Measurements from ENCODE around the gene PTPN9. TPM values are rescaled to one million over a fixed set of nuclear protein-coding genes. Genes with fewer than 3 reads are reported as not detected.

PTPN9 gene
- total and polyA plus RNA-seq, 2 of the 13 experiments (the other 11 are each of a cell fraction or from before 2014, with no cell fraction given), result 16.6 to 19.9 TPM

DNA sequence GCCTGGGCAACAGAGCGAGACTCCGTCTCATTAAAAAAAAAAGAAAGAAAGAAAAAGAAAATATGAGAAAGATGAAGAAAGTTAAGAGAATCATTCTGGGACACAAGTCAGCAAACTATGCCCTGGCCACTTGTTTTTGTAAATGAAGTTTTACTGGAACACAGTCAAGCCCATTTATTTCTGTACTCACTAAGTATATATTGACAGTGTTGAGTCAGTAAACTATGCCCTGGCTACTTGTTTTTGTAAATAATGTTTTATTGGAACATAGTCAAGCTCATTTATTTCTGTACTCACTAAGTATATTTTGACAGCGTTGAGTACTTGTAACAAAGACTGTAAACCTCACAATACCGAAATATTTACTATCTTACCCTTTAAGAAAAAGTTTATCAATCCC lies 85.4 kb downstream of the PTPN9 start:
- peaks cover 4 to 9% of the 10 kb centered on the region in 2 experiments; a peak in 2 of 5 replicates for H3K36me3 ChIP-seq (replicated peaks in 1 of 2; ENCODE audit: control insufficient read depth in 1 of 2, insufficient read depth in 2 of 2, low read length in 2 of 2)
- no peaks in the 10 kb centered on the region for H3K27me3 ChIP-seq (ENCODE audit: control insufficient read depth in 1 of 2, insufficient read depth in 2 of 2, low read length in 2 of 2)
- BruUV-seq (replicated peaks), result no TSS peak
- H2AFZ ChIP-seq (ENCODE audit: low read length), result no peak overlapping the region
- no peaks in the 10 kb centered on the region for H3K9me3 ChIP-seq (ENCODE audit: low read length)
- no peaks in the 10 kb centered on the region for H4K20me1 ChIP-seq (ENCODE audit: insufficient read depth, low read length)
- no peak overlapping the region for H3K4me3 ChIP-seq (replicated peaks in 1 of 3; ENCODE audit: insufficient read depth in 1 of 3, low read depth in 2 of 3, low read length in 3 of 3)
- intact Hi-C loops (cut with micrococcal nuclease; ENCODE audit: unreplicated experiment) (no loop called here), in situ Hi-C loops (cut with HindIII; ENCODE audit: extremely low pct_ligation_motif_present, low pct_unique_long_range_greater_than_20kb) (no loop called here)
- ChIA-PET CTCF (ENCODE audit: low intra/inter-chr PET ratio, low total read pairs) (no interaction called here), POLR2A (no interaction called here)
- no peaks in the 10 kb centered on the region for H3K79me2 ChIP-seq (ENCODE audit: insufficient read depth, low read length)
- no peak overlapping the region for H3K27ac ChIP-seq (ENCODE audit: extremely low read length, insufficient read depth, low read length)
- TF ChIP-seq RAD21 (CRISPR knock-in tag; IDR thresholded peaks at IDR 0.05) (no peak), DPF2 (CRISPR knock-in tag; IDR thresholded peaks at IDR 0.05; ENCODE audit: borderline replicate concordance, low read depth) (no peak), YEATS2 (CRISPR knock-in tag; IDR thresholded peaks at IDR 0.05; ENCODE audit: borderline replicate concordance) (no peak), MAZ (IDR thresholded peaks at IDR 0.05; ENCODE audit: borderline replicate concordance, low read depth, low read length) (no peak), MAZ (CRISPR knock-in tag; IDR thresholded peaks at IDR 0.05; ENCODE audit: low read depth) (no peak), ZNF468 (CRISPR knock-in tag; IDR thresholded peaks at IDR 0.05) (no peak), ZNF644 (CRISPR knock-in tag; IDR thresholded peaks at IDR 0.05; ENCODE audit: low read depth) (no peak), RFX1 (IDR thresholded peaks at IDR 0.05) (no peak), KMT2A (CRISPR knock-in tag; IDR thresholded peaks at IDR 0.05) (no peak), NFATC3 (CRISPR knock-in tag; IDR thresholded peaks at IDR 0.05) (no peak), NCOA1 (CRISPR knock-in tag; IDR thresholded peaks at IDR 0.05) (no peak), PAWR (CRISPR knock-in tag; IDR thresholded peaks at IDR 0.05; ENCODE audit: borderline replicate concordance) (no peak), CCDC6 (CRISPR knock-in tag; IDR thresholded peaks at IDR 0.05) (no peak), ZNF781 (CRISPR knock-in tag; IDR thresholded peaks at IDR 0.05; ENCODE audit: borderline replicate concordance, not compliant biosample characterization) (no peak), SRF (IDR thresholded peaks at IDR 0.05; ENCODE audit: low read depth, low read length) (no peak), BRCA1 (CRISPR knock-in tag; IDR thresholded peaks at IDR 0.05) (no peak), ZNF567 (CRISPR knock-in tag; IDR thresholded peaks at IDR 0.05; ENCODE audit: borderline replicate concordance) (no peak)
- TF ChIP-seq, protein P1, sequence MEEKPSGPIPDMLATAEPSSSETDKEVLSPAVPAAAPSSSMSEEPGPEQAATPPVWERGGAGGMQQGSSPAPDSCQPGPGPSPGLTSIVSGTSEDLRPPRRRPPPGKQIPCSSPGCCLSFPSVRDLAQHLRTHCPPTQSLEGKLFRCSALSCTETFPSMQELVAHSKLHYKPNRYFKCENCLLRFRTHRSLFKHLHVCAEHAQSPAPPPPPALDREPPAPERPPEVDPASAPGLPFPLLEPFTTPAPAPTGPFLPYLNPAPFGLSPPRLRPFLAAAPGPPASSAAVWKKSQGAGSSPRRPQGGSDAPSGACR (CRISPR knock-in tag; IDR thresholded peaks at IDR 0.05), result no peak
- H3K4me2 ChIP-seq (ENCODE audit: low read depth, low read length), result no peak overlapping the region
- H3K9ac ChIP-seq (ENCODE audit: insufficient read depth, low read depth, low read length), result no peak overlapping the region
- ATAC-seq, result no peak
- no peak for DNase-seq (ENCODE audit: low spot score)
- FAIRE-seq, result no peak
- 87% methylated on average over 4 of the region's 4 CpGs for WGBS (ENCODE audit: low lambda C conversion rate)
- peaks cover 7% of the 10 kb centered on the region for H3K4me1 ChIP-seq (ENCODE audit: insufficient read depth, low read length)

Data from HepG2 (cell line).